ENCODE results near the gene CHAC1.

Gene CHAC1

DNA sequence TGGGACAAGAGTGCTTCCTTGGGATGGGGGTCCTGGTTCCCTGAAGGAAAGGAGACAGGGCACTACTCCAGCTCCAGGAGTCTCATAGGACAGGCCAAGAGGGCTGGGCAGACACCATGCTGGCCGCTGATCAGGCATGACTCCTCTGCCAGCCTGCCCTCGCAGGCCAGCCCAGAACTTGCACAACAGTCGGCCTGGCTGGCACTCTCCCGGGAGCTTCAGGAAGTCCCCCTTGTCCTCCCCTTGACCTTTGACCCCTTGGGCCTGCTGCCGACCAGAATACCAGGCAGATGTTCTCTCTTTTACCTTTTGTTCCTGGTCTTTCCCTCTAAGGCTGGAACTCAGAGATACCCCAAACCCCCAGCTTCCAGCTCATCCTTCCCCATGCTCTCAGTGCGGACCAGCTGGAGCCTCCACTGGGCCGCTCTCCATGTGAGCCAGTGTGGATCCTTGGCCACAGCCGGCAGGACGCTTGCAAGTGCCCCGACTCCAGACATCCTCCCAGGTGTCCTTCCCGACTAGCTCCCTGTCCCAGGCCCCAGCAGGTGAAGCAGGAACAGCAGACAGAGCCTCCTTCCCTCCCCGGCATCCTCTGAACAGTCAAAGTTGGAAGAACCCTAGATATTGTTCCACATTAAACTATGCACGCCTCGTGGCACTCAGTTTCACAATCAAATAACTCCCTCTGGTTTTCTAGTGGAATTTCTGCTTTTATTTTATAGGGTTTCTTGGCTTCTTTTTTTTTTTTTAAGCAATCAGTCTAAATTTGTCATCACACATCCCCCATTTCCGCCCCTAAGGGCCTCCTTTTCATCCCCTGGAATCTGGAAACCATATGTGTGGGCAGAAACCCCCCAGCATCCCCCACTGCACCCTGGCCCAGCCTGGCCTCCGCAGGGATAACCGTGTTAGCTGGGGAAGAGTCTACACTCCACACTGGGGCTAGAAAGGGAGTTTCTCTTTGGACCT, 43.3 kb upstream of the CHAC1 start:
- H3K4me3 ChIP-seq (ENCODE audit: low read depth, low read length) = no peak overlapping the region
- TF ChIP-seq CTCF (IDR thresholded peaks at IDR 0.05; ENCODE audit: borderline replicate concordance, insufficient read depth, low read depth, low read length) = no peak

DNA sequence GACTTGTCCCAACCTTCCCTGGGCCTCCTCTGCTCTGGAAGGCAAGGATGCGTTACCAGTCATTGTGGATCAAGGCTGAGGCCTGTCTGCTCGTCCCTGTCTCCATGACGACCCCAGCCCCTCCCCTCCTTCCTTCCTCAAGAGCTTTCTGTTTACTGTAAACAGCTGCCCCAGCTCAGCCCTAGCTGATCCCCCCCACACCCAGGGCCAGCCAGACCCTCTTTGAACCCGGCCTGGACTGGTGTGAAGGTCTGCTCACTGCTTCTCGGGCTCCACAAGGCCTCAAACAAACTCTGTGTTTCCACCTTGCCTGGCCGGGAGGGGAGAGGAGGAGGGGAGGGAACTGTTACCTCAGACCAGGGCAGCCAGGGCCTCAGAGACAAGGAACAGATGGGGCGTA, 42.1 kb upstream of the CHAC1 start:
- TF ChIP-seq CTCF (IDR thresholded peaks at IDR 0.05; ENCODE audit: borderline replicate concordance, insufficient read depth, low read depth, low read length) = no peak
- no peak overlapping the region for H3K4me3 ChIP-seq (ENCODE audit: low read depth, low read length)

DNA sequence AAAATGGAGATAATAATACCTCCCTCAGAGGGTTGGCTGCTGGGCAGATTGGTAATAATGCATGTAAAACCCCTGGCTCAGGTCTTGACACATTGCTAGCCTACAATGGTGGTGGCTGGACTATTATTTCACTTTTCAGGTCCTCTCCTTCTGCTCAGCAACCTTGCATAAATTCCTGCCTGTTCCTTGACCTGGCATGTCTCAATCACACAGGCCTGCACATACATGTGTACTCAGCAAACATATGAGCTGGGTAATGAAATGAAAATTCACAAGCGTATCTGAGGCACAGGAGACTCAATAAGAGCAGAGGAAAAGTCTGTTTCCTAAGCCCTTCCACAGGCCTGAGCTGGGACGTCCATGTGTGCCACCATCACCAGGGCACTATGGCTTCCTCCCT, 41.6 kb upstream of the CHAC1 start:
- H3K4me3 ChIP-seq (ENCODE audit: low read depth, low read length) = no peak overlapping the region
- no peak for TF ChIP-seq CTCF (IDR thresholded peaks at IDR 0.05; ENCODE audit: borderline replicate concordance, insufficient read depth, low read depth, low read length)

DNA sequence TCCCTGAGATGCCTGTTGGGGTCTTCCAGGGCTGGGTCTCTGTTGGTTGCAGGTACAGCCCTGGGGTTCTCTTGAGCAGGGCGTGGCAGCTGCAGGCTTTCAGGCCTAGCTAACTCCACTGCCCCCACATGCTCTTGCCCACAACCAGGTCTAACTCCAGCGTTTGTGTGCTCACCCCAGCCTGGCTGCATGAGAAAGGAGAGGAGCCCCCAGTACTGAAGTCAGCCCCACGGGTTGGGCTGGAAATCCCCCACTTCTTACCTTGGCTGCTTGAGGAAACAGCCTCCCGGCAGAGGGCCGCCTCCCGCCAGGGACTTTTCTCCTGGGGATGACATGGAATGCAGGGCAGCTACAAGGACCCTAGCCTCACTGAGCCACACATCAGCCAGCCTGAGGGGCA, 40.8 kb upstream of the CHAC1 start:
- TF ChIP-seq CTCF (IDR thresholded peaks at IDR 0.05; ENCODE audit: borderline replicate concordance, insufficient read depth, low read depth, low read length) = no peak
- no peak overlapping the region for H3K4me3 ChIP-seq (ENCODE audit: low read depth, low read length)

DNA sequence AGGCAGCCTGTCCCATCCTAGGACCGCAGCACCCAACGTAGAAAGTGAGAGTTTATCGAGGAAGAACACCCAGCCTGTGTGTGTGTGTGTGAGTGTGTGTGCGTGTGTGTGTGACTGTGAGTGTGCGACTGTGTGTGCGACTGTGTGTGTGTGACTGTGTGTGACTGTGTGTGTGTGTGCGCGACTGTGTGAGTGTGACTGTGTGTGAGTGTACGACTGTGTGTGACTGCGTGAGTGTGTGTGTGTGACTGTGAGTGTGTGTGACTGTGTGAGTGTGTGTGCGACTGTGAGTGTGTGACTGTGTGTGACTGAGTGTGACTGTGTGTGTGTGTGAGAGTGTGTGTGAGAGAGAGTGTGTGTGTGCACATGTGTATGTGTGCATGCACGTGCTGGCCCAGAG, 39.3 kb upstream of the CHAC1 start:
- H3K4me3 ChIP-seq (ENCODE audit: low read depth, low read length) = no peak overlapping the region
- TF ChIP-seq CTCF (IDR thresholded peaks at IDR 0.05; ENCODE audit: borderline replicate concordance, insufficient read depth, low read depth, low read length) = no peak

DNA sequence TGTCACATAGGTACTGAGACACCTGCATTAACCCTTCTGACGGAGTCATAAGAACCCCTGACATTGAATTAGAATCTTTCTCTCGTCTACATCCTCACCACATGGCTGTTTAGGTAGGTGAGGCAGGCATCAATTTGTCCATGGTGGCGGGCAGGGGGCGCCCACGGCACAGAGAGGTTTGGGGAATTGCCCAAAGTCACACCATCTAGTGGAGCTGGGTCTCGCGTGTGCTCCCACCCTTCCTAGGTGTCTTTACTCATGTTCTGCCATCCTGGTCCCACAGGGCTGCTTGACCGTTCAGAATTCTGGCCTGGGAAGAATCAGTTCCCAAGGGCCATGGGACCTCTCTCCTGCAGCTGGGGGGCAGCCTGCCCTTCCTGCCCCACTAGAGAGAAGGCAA, 38.8 kb upstream of the CHAC1 start:
- H3K4me3 ChIP-seq (ENCODE audit: low read depth, low read length) = no peak overlapping the region
- peak; percentile 30; the same call in 1 of the 2 replicates for TF ChIP-seq CTCF (IDR thresholded peaks at IDR 0.05; ENCODE audit: borderline replicate concordance, insufficient read depth, low read depth, low read length)

- no peak for TF ChIP-seq CTCF (IDR thresholded peaks at IDR 0.05; ENCODE audit: borderline replicate concordance, insufficient read depth, low read depth, low read length)
- H3K4me3 ChIP-seq (ENCODE audit: low read depth, low read length) = no peak overlapping the region
Observed at GRCh38 chr15:40915116-40915661, 38.1 kb upstream of the CHAC1 start.

All from GM12875 (cell line).